GM18498 (cell line): ENCODE data around the gene HNRNPUL1.

Source experiments
- ATAC-seq: cut with Tn5 transposase; IDR thresholded peaks from one replicate; pipeline ENCODE4 v1.9.1; 2021; ENCODE audit warnings: mild to moderate bottlenecking, moderate library complexity; ENCODE audit not compliant: unreplicated experiment

HNRNPUL1 gene

GRCh38 chr19:41351339-41352245, 87.4 kb downstream of the HNRNPUL1 start:
- peak; percentile 48 for ATAC-seq

- no peak for ATAC-seq
Observed at GRCh38 chr19:41352279-41352608, 88.1 kb downstream of the HNRNPUL1 start.

- ATAC-seq, result no peak
Observed at GRCh38 chr19:41352609-41353465, 88.7 kb downstream of the HNRNPUL1 start.

- peak; percentile 49 for ATAC-seq
Observed at GRCh38 chr19:41353466-41354342, 89.5 kb downstream of the HNRNPUL1 start, which contains the start of gene TGFB1. Gene TGFB1, minus strand, starts transcription at chr19:41353922. Its CDS starts 878 bp downstream, at chr19:41353044.

GRCh38 chr19:41354343-41354953, 90.3 kb downstream of the HNRNPUL1 start:
- no peak for ATAC-seq

- ATAC-seq, result no peak
Observed at GRCh38 chr19:41355035-41355434, 90.9 kb downstream of the HNRNPUL1 start.

- no peak for ATAC-seq
Observed at GRCh38 chr19:41355802-41356201, 91.6 kb downstream of the HNRNPUL1 start.

- ATAC-seq, result no peak
Observed at GRCh38 chr19:41356984-41357739, 93.0 kb downstream of the HNRNPUL1 start.
